Measurements from ENCODE around the gene RAB5B.
A peak's percentile ranks its signal among the peaks of the same experiment; 100 is the strongest.
"Not testable (repeated sequence)": the region's sequence is repeated elsewhere in the genome, so short reads cannot be mapped to it uniquely, and the experiment has no call there.

The RAB5B gene

DNA sequence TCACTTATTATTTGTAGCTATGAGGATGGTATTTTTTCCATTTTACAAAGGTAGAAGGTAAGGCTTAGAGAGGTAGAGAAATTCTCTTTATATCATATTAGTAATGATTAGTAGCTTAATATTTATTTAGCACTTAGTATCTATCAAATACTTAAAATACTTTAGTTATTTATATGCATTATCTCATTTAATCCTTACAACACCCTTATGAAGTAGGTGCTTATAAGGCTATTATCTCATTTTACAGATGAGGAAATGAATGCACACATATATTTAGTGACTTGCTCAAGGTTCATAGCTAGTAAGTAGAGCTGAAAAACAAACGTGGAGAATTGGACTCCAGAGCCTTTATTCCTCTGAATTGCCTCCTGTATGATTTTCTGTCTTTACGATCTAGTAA lies 11.0 kb downstream of the RAB5B start:
- DNase-seq, result peak in 1 of 2 donors; percentile 37

DNA sequence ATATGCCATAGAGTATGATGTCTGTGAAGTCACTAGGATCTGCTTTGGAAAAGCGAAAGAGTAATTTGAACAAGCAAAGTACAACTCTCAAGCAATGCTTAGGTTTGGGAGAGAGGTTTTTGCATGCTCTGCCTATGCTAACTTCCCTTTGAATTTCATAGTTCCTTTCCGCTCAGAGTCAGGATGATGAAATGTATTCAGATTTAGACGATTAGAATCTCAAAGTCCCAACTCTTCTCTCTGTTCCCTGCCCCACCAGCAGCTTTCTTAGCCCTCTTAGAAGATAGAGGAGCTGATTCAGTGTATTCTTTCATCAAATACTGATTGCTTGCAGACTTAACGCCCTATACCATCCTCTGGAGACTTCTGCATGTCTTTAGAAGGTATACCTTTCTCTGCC lies 11.5 kb downstream of the RAB5B start:
- peak; percentile 37 to 39 for DNase-seq

DNA sequence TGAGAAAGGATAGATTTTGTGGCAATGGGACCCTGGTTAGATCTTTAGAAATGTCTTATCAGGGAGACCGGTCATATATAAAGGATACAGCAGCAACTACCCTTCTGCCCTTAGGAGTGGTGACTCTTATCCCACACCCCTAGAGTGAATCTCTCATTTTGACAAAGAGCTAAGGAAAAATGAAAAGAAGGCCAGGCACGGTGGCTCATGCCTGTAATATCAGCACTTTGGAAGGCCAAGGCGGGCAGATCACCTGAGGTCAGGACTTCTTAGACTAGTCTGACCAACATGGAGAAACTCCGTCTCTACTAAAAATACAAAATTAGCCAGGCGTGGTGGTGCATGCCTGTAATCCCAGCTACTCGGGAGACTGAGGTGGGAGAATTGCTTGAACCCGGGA lies 12.1 kb downstream of the RAB5B start:
- not testable (repeated sequence) for DNase-seq

DNA sequence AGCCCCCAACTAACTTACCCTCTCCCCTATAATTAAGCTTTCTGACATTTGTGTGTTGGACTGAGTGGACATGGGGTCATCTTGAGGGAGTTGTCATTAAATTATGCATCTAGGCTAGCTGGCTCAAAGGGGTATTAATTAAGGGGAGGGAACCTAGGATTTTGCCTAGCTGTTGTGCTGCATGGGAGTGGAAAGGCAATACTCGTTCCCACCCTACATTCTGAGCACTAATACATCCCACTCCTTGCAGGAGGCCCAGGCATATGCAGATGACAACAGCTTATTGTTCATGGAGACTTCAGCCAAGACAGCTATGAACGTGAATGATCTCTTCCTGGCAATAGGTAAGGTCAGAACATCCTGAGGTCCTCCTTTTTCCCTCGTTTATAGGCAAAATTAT lies 17.2 kb downstream of the RAB5B start:
- DNase-seq, result no peak

DNA sequence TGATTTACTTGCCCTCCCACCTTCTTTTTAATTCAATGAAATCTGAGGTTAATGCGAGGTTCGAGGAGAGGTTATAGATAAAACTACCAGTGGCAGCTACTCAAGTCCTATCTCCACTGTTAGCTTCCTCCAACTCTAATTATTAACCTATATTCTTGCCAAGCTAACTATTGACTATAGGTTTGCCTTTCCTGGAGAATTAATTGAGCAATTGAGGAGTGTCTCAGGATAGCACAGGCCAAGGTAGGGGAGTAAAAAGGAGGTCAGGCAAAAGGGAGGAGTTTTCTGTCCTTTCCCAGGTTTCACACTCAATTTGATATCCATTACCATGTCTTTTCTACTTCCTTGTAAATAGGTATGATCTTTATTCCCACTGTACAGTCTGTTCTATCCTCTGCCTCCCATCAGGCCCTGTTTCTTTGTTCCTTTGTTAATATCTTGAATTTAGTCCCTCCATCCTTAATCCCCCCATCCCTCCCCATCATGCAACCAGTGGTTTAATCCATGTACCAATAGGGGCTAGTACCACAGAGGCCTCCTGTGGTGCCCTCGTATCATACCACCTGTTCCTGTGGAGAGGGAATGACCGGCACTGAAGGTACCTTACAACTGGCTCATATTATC lies 19.5 kb downstream of the RAB5B start:
- DNase-seq, result no peak

DNA sequence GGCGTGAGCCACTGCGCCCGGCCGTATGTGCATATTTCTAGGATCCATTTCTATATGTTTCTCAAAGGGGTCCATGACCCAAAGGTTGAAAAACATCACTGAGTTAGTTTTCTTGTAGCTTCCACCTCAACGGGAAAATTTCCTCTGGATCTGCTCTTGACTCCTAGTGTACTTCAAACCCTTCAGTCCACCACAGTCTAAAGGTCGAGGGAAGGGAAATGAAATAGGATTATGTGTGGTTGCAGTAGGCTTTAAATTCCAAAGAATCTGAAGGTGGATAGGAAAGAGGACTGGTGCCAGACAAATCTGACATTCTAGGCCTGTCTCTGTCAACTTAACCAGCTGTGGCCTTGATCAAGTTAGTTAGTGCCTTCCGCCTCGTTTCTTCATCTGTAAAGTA lies 21.5 kb downstream of the RAB5B start:
- DNase-seq, result no peak

DNA sequence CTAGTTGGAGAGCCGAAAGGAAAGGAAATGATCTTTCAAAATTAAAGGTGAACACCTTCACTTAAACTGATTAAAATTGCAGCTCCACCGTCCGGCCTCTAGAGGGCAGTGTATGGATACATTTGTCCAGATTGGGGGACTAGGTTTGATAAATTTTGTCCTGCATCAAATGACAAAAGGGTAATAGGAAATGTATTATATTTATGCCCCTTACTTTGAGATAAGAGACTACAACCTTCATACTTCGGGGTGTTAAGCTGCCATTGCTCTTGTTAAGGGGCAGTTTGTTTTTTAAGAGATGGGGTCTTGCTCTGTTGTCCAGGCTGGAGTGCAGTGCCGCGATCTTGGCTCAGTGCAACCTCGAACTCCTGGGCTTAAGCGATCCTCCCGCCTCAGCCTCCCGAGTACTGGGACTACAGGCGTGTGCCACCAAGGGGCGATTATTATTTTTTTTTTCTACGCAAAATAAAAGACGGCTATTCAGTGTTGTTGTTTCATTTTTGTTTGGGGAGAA lies 22.4 kb downstream of the RAB5B start:
- peak; percentile 67 to 69 for DNase-seq

DNA sequence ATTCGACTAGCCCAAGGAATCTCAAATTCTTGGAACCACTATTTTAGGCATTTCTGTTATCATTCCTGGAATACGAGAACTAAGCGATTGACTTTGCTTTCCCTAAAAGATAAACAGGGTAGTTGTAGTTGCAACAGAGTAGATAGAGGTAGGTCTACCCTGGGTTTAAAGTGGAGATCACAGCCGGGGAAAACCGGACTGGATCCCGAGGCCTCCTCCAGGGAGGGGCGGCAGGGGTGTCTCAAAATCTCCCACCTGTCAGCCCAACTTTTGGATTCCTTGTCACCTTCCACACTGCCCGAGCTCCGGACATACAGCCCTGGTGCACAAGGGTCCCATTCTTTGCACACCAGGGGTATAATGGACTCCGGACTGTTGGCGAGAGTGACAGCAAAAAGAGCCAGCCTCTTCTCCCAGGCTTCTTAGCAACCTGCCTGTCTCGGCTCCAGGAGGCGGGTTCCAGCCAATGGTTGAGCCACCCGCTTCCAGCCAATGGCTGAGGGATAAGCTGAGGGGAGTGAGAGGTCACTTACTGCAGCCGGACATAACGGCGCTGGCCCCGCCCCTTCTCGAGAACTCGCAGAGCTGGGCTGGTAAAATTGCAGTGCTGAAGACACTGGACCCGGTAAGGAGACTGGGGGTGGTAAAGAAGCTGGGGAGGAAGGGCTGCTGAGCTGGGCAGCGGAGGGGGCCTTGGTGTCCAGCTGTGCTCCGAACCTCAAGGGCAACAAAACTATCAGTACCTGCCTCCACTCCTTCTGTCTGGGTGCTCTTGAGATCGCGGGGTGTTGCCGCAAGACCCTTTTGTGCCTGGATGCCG lies 23.0 kb downstream of the RAB5B start, which contains the start of gene SUOX:
SUOX (plus strand) TSS at position 562 of the 820 bp plus-strand sequence. CDS start 4,946 bp downstream, outside the sequence.
- peak; percentile 97 to 98 for DNase-seq

DNA sequence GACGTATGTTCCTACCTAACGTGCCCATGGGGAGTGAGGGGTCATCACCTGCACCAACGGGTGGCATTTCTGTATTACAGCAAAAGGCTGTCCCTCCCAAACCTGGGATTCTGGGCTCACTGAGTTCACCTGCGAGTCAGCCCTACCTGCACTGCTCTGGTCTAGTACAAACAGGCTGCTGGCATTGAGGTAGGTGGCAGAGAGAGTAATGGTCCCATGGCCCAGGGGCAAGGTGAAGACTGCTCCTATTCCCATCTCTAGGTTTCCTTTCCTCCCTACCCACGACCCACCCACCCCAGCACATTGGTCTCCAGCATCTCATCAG lies 23.6 kb downstream of the RAB5B start:
- DNase-seq, result no peak

DNA sequence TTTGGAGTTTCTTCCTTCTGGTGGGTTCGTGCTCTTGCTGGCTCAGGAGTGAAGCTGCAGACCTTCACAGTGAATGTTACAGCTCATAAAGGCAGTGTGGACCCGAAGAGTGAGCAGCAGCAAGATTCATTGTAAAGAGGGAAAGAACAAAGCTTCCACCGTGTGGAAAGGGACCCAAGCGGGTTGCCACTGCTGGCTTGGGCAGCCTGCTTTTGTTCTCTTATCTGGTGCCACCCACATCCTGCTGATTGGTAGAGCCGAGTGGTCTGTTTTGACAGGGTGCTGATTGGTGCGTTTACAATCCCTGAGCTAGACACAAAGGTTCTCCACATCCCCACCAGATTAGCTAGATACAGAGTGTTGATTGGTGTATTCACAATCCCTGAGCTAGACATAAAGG lies 25.6 kb downstream of the RAB5B start:
- DNase-seq, result not testable (repeated sequence)

DNA sequence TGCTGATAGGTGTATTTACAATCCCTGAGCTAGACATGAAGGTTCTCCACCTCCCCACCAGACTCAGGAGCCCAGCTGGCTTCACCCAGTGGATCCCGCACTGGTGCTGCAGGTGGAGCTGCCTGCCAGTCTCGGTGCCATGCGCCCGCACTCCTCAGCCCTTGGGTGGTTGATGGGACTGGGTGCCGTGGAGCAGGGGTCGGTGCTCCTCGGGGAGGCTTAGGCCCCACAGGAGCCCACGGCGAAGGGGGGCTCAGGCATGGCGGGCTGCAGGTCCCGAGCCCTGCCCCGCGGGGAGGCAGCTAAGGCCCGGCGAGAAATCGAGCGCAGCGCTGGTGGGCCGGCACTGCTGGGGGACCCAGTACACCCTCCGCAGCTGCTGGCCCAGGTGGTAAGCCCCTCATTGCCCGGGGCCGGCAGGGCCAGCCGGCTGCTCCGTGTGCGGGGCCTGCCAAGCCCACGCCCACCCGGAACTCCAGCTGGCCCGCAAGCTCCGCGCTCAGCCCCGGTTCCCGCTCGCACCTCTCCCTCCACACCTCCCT lies 26.2 kb downstream of the RAB5B start:
- DNase-seq, result not testable (repeated sequence)

DNA sequence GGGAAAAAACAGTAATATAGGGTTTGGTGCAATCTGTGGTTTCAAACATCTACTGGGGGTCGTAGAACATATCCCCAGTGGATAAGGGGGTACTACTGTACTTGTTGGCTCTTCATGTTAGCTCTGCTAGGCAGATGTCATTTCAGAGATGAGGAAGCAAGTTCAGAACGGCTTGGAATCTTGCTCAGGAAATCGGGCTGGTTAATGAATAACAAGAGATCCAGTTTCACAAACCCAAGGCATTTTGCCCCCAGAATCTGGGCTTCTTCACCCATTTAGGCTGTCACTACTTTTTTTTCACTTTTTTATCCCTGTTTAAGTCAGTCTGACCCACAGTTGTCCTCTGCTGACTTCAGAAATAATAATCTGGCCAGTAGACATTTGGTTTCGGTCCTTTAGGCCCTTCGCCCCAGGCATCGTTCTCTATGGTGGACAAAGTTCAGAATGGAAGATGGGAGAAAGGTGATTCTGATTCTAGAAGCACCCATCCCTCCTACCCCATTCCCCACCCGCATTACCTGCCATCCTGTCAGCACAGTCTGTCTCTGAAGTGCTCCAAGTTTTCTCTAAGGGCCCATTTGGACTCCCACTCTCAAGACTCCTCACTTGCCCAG lies 27.7 kb downstream of the RAB5B start:
- DNase-seq, result no peak

DNA sequence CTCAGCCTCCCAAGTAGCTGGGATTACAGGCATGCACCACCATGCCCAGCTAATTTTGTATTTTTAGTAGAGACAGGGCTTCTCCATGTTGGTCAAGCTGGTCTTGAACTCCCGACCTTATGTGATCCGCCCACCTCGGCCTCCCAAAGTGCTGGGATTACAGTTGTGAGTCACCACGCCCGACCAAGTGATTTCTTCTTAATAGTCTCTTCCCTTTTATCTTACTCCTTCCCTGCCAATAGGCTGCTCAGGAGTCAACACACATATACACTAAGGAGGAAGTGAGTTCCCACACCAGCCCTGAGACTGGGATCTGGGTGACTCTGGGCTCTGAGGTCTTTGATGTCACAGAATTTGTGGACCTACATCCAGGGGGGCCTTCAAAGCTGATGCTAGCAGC lies 29.5 kb downstream of the RAB5B start:
- DNase-seq, result peak; percentile 85 to 89

DNA sequence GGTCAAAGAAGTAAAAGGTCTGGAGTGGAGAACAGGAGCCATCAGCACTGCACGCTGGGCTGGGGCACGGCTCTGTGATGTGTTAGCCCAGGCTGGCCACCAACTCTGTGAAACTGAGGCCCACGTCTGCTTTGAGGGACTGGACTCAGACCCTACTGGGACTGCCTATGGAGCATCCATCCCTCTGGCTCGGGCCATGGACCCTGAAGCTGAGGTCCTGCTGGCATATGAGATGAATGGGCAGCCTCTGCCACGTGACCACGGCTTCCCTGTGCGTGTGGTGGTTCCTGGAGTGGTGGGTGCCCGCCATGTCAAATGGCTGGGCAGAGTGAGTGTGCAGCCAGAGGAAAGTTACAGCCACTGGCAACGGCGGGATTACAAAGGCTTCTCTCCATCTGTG lies 30.3 kb downstream of the RAB5B start:
- no peak for DNase-seq

DNA sequence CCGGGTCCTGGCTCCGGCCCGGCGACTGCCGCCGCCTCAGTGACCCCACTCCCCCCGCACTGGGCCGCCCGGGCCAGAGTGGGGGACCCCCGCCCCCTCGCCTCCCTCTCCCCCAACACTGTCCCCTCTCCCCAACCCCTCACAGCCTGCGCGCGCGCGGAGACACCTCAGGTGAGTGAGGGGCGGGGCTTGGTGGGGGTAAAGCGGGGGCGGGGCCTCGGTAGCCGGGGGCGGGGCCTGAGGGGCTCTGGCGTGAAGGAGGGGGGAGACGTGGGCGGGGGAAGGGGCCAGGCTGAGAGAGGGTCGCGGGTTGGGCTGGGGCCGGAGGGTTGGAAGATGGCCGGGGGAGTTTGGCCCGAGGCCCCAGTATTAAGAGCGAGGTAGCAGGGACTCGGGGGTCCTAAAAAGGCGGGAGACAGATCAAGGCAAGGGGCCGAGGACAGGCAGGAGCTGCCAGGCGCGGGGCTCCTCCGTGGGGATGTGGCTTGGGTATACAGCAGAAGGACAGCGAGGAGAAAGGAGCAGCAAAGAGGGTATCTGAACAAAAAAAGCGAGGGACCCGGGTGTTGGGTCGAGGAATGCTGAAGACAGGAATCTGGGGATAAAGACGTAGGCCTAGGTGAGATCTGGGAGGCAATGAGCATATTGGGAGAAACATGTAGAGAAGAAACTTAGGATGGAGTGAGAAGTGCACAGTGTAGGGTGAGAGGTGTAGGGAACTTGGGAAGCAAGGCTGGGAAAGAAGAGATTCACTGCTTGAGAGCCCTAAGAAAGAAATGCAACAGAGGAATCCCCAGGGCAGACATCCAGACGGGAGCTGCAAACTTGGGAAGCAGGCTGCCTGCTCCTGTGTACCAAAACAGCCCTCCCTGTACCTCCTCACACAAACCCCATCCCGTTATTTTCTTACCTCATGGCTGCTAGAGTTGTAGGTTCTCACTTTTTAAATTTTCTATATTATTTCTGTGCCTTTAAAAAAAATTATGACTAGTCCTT lies 34.0 kb downstream of the RAB5B start:
- no peak for DNase-seq

DNA sequence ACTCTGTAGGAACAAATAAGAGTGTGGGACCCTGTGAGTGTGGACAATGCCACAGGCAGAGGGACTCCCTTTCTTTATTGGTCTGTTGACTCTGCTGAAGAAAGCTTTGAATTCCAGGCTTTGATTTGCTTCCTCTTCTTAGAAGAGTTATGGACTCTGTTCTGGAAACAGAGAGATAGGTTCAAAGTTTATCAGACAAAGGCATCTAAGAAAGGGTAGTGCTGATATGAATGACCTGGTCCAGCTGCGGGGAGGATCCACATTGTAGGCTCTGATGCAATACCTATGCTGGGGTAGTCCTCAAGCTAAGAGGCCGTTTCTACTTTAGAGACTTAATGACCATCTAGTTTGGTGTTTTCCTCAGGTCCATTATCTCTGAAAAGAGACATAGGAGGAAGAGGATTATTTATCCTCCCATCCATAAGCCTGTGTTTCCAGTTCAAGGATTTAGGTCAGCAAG lies 36.3 kb downstream of the RAB5B start:
- no peak for DNase-seq

DNA sequence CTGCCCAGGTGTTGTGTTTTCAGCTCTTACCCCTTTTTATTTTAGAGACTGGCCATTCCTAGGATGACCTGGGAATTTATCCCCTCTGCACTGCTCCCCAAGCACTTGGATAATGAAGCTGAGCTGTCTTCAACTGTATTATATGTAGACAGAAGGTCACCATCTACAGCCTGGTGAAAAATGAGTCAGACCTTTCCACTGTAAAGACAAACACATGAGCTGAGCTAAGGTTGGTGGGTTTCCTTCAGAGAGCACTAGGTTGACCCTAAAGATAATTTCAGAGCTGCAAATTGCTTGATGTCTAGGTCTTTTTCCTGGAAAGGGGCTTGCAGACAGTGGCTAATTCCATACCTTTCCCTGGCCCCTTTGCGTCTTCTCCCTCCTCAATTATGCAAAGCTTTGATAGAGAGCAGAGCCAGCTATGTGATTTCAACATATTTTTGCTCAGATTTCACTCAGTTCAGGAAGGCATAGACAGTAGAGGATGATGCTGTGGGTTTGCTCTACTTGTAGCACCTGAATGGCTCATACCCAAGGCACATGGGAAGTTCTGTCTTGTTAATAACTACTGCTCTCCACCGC lies 37.7 kb downstream of the RAB5B start:
- DNase-seq, result no peak

DNA sequence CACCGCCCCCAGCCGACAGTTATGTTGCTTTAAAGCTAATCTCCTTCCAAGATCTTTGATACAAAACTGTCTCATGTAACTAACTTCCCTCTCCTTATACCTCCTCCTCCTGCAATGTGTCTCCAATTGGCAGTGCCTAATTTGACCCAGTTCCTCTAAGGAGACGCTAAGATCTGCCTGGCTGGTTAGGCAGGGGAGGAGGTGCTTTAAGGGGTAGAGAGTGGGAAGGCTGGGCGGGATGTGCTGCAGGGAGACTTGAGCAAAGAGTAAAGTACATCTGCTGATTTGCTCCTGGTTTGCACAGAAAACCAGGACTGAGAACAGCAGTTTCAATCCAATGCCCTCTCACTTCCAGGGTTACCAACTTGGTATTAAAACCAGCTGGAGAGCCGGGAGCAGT lies 39.6 kb downstream of the RAB5B start:
- peak; percentile 15 to 18 for DNase-seq

DNA sequence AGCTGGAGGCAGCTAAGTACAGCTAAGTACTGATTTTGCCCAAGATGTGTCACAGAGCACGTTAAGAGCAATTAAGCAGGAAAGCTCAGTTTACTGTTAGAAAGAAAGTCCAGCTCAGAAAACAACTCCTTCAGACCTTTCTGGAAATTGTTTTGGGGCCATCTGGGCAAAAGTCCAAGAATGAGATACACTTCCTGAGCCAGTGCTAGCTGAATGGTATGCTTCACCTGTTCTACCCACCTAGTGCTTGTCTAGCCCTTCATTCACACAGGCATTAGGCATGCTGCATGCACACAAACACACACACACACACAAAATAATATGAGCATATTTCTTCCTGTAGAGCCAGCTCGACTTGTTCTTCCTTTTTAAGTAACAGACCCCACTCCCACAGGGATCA lies 40.3 kb downstream of the RAB5B start:
- DNase-seq, result no peak

DNA sequence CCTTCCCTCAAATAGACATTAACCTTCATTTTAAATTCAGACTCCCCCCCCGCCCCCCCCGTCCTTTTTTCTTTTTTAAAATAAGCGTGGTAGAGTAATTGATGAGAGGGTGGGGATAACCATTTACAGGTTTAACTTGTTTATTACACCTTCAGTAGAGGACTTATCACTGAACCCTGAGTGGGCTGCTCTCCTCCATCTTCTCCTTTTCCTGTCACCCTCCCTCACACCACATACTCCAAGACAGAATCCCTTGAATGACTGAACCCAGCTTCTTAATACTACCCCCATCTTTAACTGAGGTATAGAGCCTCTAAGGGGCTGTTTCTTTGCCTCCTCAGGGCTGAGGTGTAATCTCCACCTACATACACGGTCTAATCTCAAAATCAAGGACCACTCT lies 43.3 kb downstream of the RAB5B start:
- DNase-seq, result no peak

DNA sequence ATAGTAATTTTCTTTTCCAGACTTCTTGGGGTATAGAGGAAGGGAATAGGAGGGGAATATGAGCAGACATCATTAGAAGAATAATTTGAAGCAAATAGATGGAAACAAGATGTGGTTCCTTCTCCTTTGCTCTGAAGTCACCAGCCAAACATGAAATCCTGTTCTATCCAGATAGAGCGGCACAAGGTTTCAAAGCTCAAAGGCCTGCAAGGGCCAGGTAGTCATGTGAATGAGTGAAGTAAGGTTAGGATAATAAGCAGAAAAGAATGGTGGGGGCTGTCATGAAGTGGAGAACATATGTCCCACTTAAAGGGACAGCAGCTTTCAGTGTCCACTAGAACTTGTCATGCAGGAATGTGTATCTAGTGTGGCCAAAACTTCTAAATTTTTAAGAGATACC lies 44.5 kb downstream of the RAB5B start:
- DNase-seq, result no peak
